Measurements from ENCODE around the gene ZNF169.
A peak's percentile ranks its signal among the peaks of the same experiment; 100 is the strongest.
"Not testable (repeated sequence)": the region's sequence is repeated elsewhere in the genome, so short reads cannot be mapped to it uniquely, and the experiment has no call there.

Gene ZNF169

GRCh38 chr9:94259077-94259862 lies at the start of gene ZNF169:
ZNF169 (plus strand) TSS chr9:94259298; CDS start chr9:94278813, 19,515 bp downstream.
- peak; percentile 76 for DNase-seq

- DNase-seq: no peak
These were observed 48.2 kb upstream of the ZNF169 start for GRCh38 chr9:94210616-94211603.

- no peak for DNase-seq
These were observed 47.0 kb upstream of the ZNF169 start for GRCh38 chr9:94212091-94212490.

- no peak for DNase-seq
These were observed 46.6 kb upstream of the ZNF169 start for GRCh38 chr9:94212531-94212930.

- peak; percentile 49 for DNase-seq
These were observed 45.5 kb upstream of the ZNF169 start for GRCh38 chr9:94213511-94214124.

GRCh38 chr9:94222870-94223269 lies 36.2 kb upstream of the ZNF169 start:
- no peak for DNase-seq

- DNase-seq: not testable (repeated sequence)
These were observed 33.7 kb upstream of the ZNF169 start for GRCh38 chr9:94225413-94225812.

- DNase-seq: no peak
These were observed 30.5 kb upstream of the ZNF169 start for GRCh38 chr9:94228616-94229015.

- DNase-seq: no peak
These were observed 26.7 kb upstream of the ZNF169 start for GRCh38 chr9:94232428-94232827.

GRCh38 chr9:94241098-94241497 lies 18.0 kb upstream of the ZNF169 start:
- DNase-seq: not testable (repeated sequence)

- no peak for DNase-seq
These were observed 13.4 kb upstream of the ZNF169 start for GRCh38 chr9:94245651-94246050.

GRCh38 chr9:94250456-94250855 lies 8.6 kb upstream of the ZNF169 start:
- no peak for DNase-seq

GRCh38 chr9:94256007-94256406 lies 3.1 kb upstream of the ZNF169 start:
- no peak for DNase-seq

- DNase-seq: not testable (repeated sequence)
These were observed 6.7 kb downstream of the ZNF169 start for GRCh38 chr9:94265626-94266402.

- DNase-seq: no peak
These were observed 10.2 kb downstream of the ZNF169 start for GRCh38 chr9:94269264-94269663.

- DNase-seq: no peak
These were observed 10.9 kb downstream of the ZNF169 start for GRCh38 chr9:94270009-94270408.

GRCh38 chr9:94277029-94277428 lies 17.9 kb downstream of the ZNF169 start:
- not testable (repeated sequence) for DNase-seq

- no peak for DNase-seq
These were observed 18.9 kb downstream of the ZNF169 start for GRCh38 chr9:94277885-94278536.

- DNase-seq: no peak
These were observed 21.4 kb downstream of the ZNF169 start for GRCh38 chr9:94280409-94280989.

- no peak for DNase-seq
These were observed 22.0 kb downstream of the ZNF169 start for GRCh38 chr9:94281101-94281500.

- no peak for DNase-seq
These were observed 27.0 kb downstream of the ZNF169 start for GRCh38 chr9:94286116-94286515.

All from NCI-H510A (cell line).